ENCODE data around the gene FAM89A. TPM values are rescaled to one million over a fixed set of nuclear protein-coding genes. Genes with fewer than 3 reads are reported as not detected.

The FAM89A gene
- total RNA-seq, 4 donors from 2014 or later, result 8.0 to 27.0 (median 17.1) TPM

GRCh38 chr1:231019711-231020110, 20.3 kb downstream of the FAM89A start:
- Histone ChIP-seq H3K4me1 (no peaks in the 10 kb centered on the region), H3K4me3 (replicated peaks in 1 of 3) (no peak overlapping the region), H3K27me3 (no peaks in the 10 kb centered on the region), H3K36me3 (no peaks in the 10 kb centered on the region), H3K27ac (no peak overlapping the region), H3K9me3 (no peaks in the 10 kb centered on the region)
- no peak for TF ChIP-seq POLR2A (IDR thresholded peaks at IDR 0.05)
- TF ChIP-seq CTCF (IDR thresholded peaks at IDR 0.05), result no peak
- intact Hi-C loops (cut with DNase I), result no loop called here
- no peak for DNase-seq
- WGBS, 2 donors, result 89 to 96% methylated on average over 13 to 14 of the region's 14 CpGs

- Histone ChIP-seq H3K4me1 (no peaks in the 10 kb centered on the region), H3K9me3 (no peaks in the 10 kb centered on the region), H3K36me3 (no peaks in the 10 kb centered on the region), H3K4me3 (replicated peaks in 1 of 3) (no peak overlapping the region), H3K27ac (no peak overlapping the region), H3K27me3 (no peaks in the 10 kb centered on the region)
- no peak for DNase-seq
- intact Hi-C loops (cut with DNase I), result no loop called here
- WGBS, 2 donors, result 86 to 94% methylated on average over 5 of the region's 5 CpGs
- TF ChIP-seq POLR2A (IDR thresholded peaks at IDR 0.05) (no peak), CTCF (IDR thresholded peaks at IDR 0.05) (no peak)
These were observed 23.1 kb downstream of the FAM89A start for GRCh38 chr1:231016966-231017365.

GRCh38 chr1:231016234-231016633, 23.8 kb downstream of the FAM89A start:
- no peak for DNase-seq
- Histone ChIP-seq H3K4me3 (replicated peaks in 1 of 3) (no peak overlapping the region), H3K27me3 (no peaks in the 10 kb centered on the region), H3K27ac (no peak overlapping the region), H3K36me3 (no peaks in the 10 kb centered on the region), H3K9me3 (no peaks in the 10 kb centered on the region), H3K4me1 (no peaks in the 10 kb centered on the region)
- intact Hi-C loops (cut with DNase I), result no loop called here
- no peak for TF ChIP-seq CTCF (IDR thresholded peaks at IDR 0.05)
- no peak for TF ChIP-seq POLR2A (IDR thresholded peaks at IDR 0.05)
- 96 to 98% methylated on average over 6 of the region's 6 CpGs for WGBS, 2 donors

GRCh38 chr1:231013391-231014015, 26.6 kb downstream of the FAM89A start:
- DNase-seq, result no peak
- no peak overlapping the region for H3K4me3 ChIP-seq (replicated peaks in 1 of 3)
- no peaks in the 10 kb centered on the region for H3K36me3 ChIP-seq
- no peaks in the 10 kb centered on the region for H3K27me3 ChIP-seq
- 55 to 66% methylated on average over 3 of the region's 3 CpGs for WGBS, 2 donors
- H3K9me3 ChIP-seq, result no peaks in the 10 kb centered on the region
- no peak overlapping the region for H3K27ac ChIP-seq
- intact Hi-C loops (cut with DNase I), result no loop called here
- H3K4me1 ChIP-seq, result no peaks in the 10 kb centered on the region
- TF ChIP-seq CTCF (IDR thresholded peaks at IDR 0.05) (no peak), POLR2A (IDR thresholded peaks at IDR 0.05) (no peak)

- WGBS, 2 donors, result 82 to 94% methylated on average over 5 of the region's 5 CpGs
- Histone ChIP-seq H3K27me3 (no peaks in the 10 kb centered on the region), H3K9me3 (no peaks in the 10 kb centered on the region), H3K4me3 (replicated peaks in 1 of 3) (no peak overlapping the region), H3K4me1 (no peaks in the 10 kb centered on the region), H3K36me3 (no peaks in the 10 kb centered on the region), H3K27ac (no peak overlapping the region)
- DNase-seq, result no peak
- intact Hi-C loops (cut with DNase I), result no loop called here
- TF ChIP-seq CTCF (IDR thresholded peaks at IDR 0.05) (no peak), POLR2A (IDR thresholded peaks at IDR 0.05) (no peak)
These were observed 28.1 kb downstream of the FAM89A start for GRCh38 chr1:231011963-231012362.

Data from thyroid gland (tissue), 4 donors.